IPS-18a (cell line): ENCODE measurements around the gene BICRAL.
"Not testable (repeated sequence)": the region's sequence is repeated elsewhere in the genome, so short reads cannot be mapped to it uniquely, and the experiment has no call there.

Experiments
- H3K27ac ChIP-seq: one replicate; pipeline ENCODE4 v1.5.1; 2013; ENCODE audit warnings: low read length
- H3K27me3 ChIP-seq: one replicate; pipeline ENCODE4 v1.6.1; 2013; ENCODE audit warnings: mild to moderate bottlenecking, low read length; ENCODE audit not compliant: control insufficient read depth, insufficient read depth
- H3K36me3 ChIP-seq: one replicate; pipeline ENCODE4 v1.6.1; 2013; ENCODE audit warnings: low read depth, low read length; ENCODE audit not compliant: control insufficient read depth
- H3K4me1 ChIP-seq: one replicate; pipeline ENCODE4 v1.6.1; 2013; ENCODE audit warnings: low read depth, low read length; ENCODE audit not compliant: control insufficient read depth
- H3K4me3 ChIP-seq: one replicate; pipeline ENCODE4 v1.5.1; 2013; ENCODE audit warnings: low read length
- H3K9ac ChIP-seq: one replicate; pipeline ENCODE4 v1.6.1; 2013; ENCODE audit warnings: mild to moderate bottlenecking, low read length, moderate library complexity
- H3K9me3 ChIP-seq: one replicate; pipeline ENCODE4 v1.6.1; 2013; ENCODE audit warnings: low read depth, low read length; ENCODE audit not compliant: control insufficient read depth

BICRAL gene

DNA sequence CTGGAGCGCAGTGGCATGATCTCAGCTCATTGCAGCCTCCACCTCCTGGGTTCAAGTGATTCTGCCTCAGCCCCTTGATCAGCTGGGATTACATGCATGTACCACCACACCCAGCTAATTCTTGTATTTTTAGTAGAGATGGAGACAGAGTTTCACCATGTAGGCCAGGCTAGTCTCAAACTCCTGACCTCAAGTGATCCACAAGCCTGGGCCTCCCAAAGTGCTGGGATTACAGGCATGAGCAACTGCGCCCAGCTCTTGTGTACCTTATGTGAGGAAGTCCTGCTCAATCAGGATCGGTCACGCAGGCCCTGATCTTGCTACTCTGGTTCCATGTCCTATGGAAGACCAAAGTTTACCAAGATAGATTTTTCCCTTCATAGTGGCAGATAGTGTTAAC lies 106.3 kb downstream of the BICRAL start:
- H3K9me3 ChIP-seq, H3K27ac ChIP-seq, H3K4me3 ChIP-seq, H3K4me1 ChIP-seq, H3K9ac ChIP-seq, H3K27me3 ChIP-seq: not testable (repeated sequence)
- H3K36me3 ChIP-seq: peaks cover 34% of the 10 kb centered on the region

- Histone ChIP-seq H3K4me1 (no peaks in the 10 kb centered on the region), H3K9ac (peak overlapping the region; percentile 81), H3K27ac (peak overlapping the region; percentile 22), H3K4me3 (peak overlapping the region; percentile 73), H3K27me3 (no peaks in the 10 kb centered on the region), H3K9me3 (no peaks in the 10 kb centered on the region), H3K36me3 (peaks cover 18% of the 10 kb centered on the region)
Measured at GRCh38 chr6:42889815-42890214, 108.0 kb downstream of the BICRAL start.

GRCh38 chr6:42890311-42891198 lies 108.7 kb downstream of the BICRAL start:
- peak overlapping the region; percentile 81 for H3K9ac ChIP-seq
- peak overlapping the region; percentile 73 for H3K4me3 ChIP-seq
- H3K4me1 ChIP-seq: no peaks in the 10 kb centered on the region
- H3K9me3 ChIP-seq: no peaks in the 10 kb centered on the region
- H3K36me3 ChIP-seq: peaks cover 13% of the 10 kb centered on the region
- H3K27ac ChIP-seq: peak overlapping the region; percentile 47
- H3K27me3 ChIP-seq: no peaks in the 10 kb centered on the region

- Histone ChIP-seq H3K4me3 (peak overlapping the region; percentile 73), H3K4me1 (no peaks in the 10 kb centered on the region), H3K27me3 (no peaks in the 10 kb centered on the region)
Measured at GRCh38 chr6:42891199-42891722, 109.4 kb downstream of the BICRAL start.

DNA sequence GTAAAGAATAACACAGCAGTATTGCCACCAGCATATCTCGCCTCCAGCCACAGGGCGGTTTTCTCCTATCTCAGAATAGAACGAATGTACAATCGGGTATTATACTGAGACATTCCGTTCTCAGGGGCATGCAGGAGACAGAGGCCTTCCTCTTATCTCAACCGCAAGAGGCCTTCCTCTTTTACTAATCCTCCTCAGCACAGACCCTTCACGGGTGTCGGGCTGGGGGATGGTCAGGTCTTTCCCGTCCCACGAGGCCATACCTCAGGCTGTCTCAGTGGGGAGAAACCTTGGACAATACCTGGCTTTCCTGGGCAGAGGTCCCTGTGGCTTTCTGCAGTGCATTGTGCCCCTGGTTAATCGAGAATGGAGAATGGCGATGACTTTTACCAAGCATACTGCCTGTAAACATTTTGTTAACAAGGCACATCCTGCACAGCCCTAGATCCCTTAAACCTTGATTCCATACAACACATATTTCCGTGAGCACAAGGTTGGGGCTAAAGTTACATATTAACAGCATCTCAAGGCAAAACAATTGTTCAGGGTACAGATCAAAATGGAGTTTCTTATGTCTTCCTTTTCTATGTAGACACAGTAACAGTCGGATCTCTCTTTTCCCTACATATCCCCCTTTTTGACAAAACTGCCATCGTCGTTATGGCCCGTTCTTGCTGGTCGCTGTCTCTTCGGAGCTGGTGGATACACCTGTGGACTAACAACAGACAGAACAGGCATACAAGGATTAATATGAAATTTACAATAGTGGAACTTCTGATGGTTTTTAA lies 112.4 kb downstream of the BICRAL start:
- not testable (repeated sequence) for H3K9me3 ChIP-seq, H3K4me1 ChIP-seq, H3K27me3 ChIP-seq, H3K27ac ChIP-seq, H3K4me3 ChIP-seq, H3K9ac ChIP-seq, H3K36me3 ChIP-seq

More at GRCh38 chr6:42891199-42891722, 109.4 kb downstream of the BICRAL start:
- Histone ChIP-seq H3K27ac (peak overlapping the region; percentile 47), H3K36me3 (peaks cover 6% of the 10 kb centered on the region), H3K9me3 (no peaks in the 10 kb centered on the region), H3K9ac (peak overlapping the region; percentile 81)

GRCh38 chr6:42896178-42896719 lies 114.4 kb downstream of the BICRAL start:
- Histone ChIP-seq H3K27ac (no peak overlapping the region), H3K4me3 (no peak overlapping the region), H3K9me3 (no peaks in the 10 kb centered on the region), H3K9ac (no peak overlapping the region), H3K36me3 (no peaks in the 10 kb centered on the region), H3K27me3 (no peaks in the 10 kb centered on the region), H3K4me1 (peaks cover 7% of the 10 kb centered on the region)

DNA sequence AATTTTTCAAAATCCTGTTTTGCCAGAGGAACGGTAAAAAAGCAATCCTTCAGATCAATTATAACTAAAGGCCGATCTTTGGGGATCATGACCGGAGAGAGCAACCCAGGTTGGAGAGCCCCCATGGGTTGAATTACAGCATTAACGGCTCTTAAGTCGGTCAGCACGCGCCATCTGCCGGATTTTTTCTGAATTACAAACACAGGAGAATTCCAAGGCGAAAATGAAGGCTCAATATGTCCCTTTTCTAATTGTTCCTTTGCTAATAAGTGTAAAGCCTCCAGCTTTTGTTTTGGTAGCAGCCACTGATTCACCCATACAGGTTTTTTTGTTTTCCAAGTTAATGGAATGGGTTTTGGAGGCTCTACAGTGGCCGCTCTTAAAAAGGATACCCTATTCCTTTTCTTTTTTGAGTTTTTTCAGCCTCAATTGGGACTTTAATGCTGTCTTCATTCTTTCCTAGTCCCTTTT lies 117.1 kb downstream of the BICRAL start:
- Histone ChIP-seq H3K27me3 (no peaks in the 10 kb centered on the region), H3K36me3 (no peaks in the 10 kb centered on the region), H3K4me1 (peaks cover 12% of the 10 kb centered on the region), H3K9me3 (no peaks in the 10 kb centered on the region), H3K9ac (no peak overlapping the region), H3K27ac (no peak overlapping the region), H3K4me3 (no peak overlapping the region)

- Histone ChIP-seq H3K27me3 (no peaks in the 10 kb centered on the region), H3K4me3 (no peak overlapping the region), H3K4me1 (peaks cover 12% of the 10 kb centered on the region), H3K9ac (no peak overlapping the region), H3K27ac (no peak overlapping the region), H3K36me3 (no peaks in the 10 kb centered on the region), H3K9me3 (no peaks in the 10 kb centered on the region)
Measured at GRCh38 chr6:42899871-42900270, 118.0 kb downstream of the BICRAL start.

DNA sequence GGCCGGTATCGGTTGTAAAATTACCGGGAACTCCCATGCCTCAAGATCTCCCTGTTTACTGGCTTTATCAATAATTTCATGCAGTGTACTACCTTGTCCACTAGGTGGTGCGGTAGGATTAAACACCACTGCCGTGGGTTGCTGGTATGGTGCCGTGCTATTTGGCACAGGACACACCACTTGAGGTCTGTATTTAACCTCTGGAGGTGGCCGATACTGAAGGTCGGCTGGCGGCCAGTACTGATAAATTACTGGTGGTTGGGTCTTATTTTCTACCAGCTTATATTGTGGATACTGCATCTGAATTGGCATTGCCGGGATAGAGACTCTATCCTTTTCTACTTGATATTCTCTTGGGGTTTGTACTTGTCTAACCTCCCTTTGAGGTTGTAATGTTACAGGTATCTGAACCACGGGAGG lies 119.7 kb downstream of the BICRAL start:
- Histone ChIP-seq H3K4me1 (peaks cover 12% of the 10 kb centered on the region), H3K36me3 (no peaks in the 10 kb centered on the region), H3K27ac (no peak overlapping the region), H3K9ac (no peak overlapping the region), H3K9me3 (no peaks in the 10 kb centered on the region), H3K27me3 (no peaks in the 10 kb centered on the region), H3K4me3 (no peak overlapping the region)

GRCh38 chr6:42902429-42903263 lies 120.8 kb downstream of the BICRAL start:
- H3K4me1 ChIP-seq: peaks cover 12% of the 10 kb centered on the region
- H3K27ac ChIP-seq, H3K27me3 ChIP-seq, H3K36me3 ChIP-seq, H3K9ac ChIP-seq, H3K4me3 ChIP-seq, H3K9me3 ChIP-seq: not testable (repeated sequence)
